WTC11 (cell line): ENCODE measurements around the gene GAD2. TPM values are rescaled to one million over a fixed set of nuclear protein-coding genes. Genes with fewer than 3 reads are reported as not detected.

Experiments used
- ATAC-seq: fragments of 200-7000 bp; cut with Tn5 transposase; 2 replicates; pipeline ENCODE4 v1.10.0; 2021; ENCODE audit warnings: mild to moderate bottlenecking, moderate library complexity
- CTCF ChIA-PET: fragments of 300-600 bp; sonication (Branson Sonifier 250); formaldehyde crosslinking; loops from one replicate; lab custom pipeline; 2021; ENCODE audit warnings: antibody characterized with exemption; lab: Charles Lee
- POLR2A ChIA-PET: fragments of 350-600 bp; sonication (Branson Sonifier 250); formaldehyde crosslinking; loops from one replicate; lab custom pipeline; 2021; ENCODE audit warnings: antibody characterized with exemption; lab: Charles Lee
- DNase-seq: peaks from one replicate; pipeline ENCODE4 v3.0.0; 2021; ENCODE audit warnings: low spot score
- H3K27ac Mint-ChIP-seq: 2 replicates; pipeline ENCODE4 v1.8.0; 2021; ENCODE audit warnings: mixed read lengths
- H3K27me3 Mint-ChIP-seq: 2 replicates; pipeline ENCODE4 v1.8.0; 2021; ENCODE audit warnings: low read depth, mild to moderate bottlenecking, moderate library complexity, mixed read lengths
- H3K36me3 Mint-ChIP-seq: 2 replicates; pipeline ENCODE4 v1.8.0; 2021; ENCODE audit warnings: mixed read lengths
- H3K4me1 Mint-ChIP-seq: 2 replicates; pipeline ENCODE4 v1.8.0; 2022; ENCODE audit warnings: mixed read lengths
- H3K4me3 Mint-ChIP-seq: 2 replicates; pipeline ENCODE4 v1.8.0; 2021; ENCODE audit warnings: mild to moderate bottlenecking, moderate library complexity, mixed read lengths
- H3K9me3 Mint-ChIP-seq: 2 replicates; pipeline ENCODE4 v1.8.0; 2021; ENCODE audit warnings: mixed read lengths
- ATF6 ChIP-seq: sonication (generic); formaldehyde crosslinking; IDR thresholded peaks from 2 replicates; pipeline ENCODE4 v1.8.1; 2023; ENCODE audit warnings: mild to moderate bottlenecking, missing genetic modification reagents
- GRHL2 ChIP-seq: fragments of 250-450 bp; sonication (Bioruptor Pico); IDR thresholded peaks from 2 replicates; pipeline ENCODE4 v1.8.0; 2022; ENCODE audit warnings: mild to moderate bottlenecking, moderate library complexity; ENCODE audit not compliant: insufficient replicate concordance, severe bottlenecking
- IRF1 ChIP-seq: sonication (generic); formaldehyde crosslinking; IDR thresholded peaks from 2 replicates; pipeline ENCODE4 v1.8.0; 2023; ENCODE audit warnings: missing genetic modification reagents
- JAZF1 ChIP-seq: fragments of 250-450 bp; sonication (Bioruptor Pico); IDR thresholded peaks from 2 replicates; pipeline ENCODE4 v1.9.0; 2021; ENCODE audit warnings: moderate library complexity, mild to moderate bottlenecking, inconsistent platforms
- OVOL2 ChIP-seq: fragments of 250-450 bp; sonication (Bioruptor Pico); IDR thresholded peaks from 2 replicates; pipeline ENCODE4 v1.9.0; 2021; ENCODE audit warnings: mild to moderate bottlenecking, borderline replicate concordance
- PREB ChIP-seq: sonication (generic); formaldehyde crosslinking; IDR thresholded peaks from 2 replicates; pipeline ENCODE4 v1.8.1; 2022; ENCODE audit warnings: mild to moderate bottlenecking, missing genetic modification reagents, moderate library complexity, borderline replicate concordance
- PRRX2 ChIP-seq: fragments of 250-450 bp; sonication (Bioruptor Pico); IDR thresholded peaks from 2 replicates; pipeline ENCODE4 v1.8.0; 2021; ENCODE audit warnings: mild to moderate bottlenecking
- STAT6 ChIP-seq: sonication (generic); formaldehyde crosslinking; conservative IDR thresholded peaks from 2 replicates; pipeline ENCODE4 v1.8.1; 2023; ENCODE audit warnings: mild to moderate bottlenecking, low read depth, missing genetic modification reagents, moderate library complexity
- TEAD1 ChIP-seq: sonication (generic); formaldehyde crosslinking; IDR thresholded peaks from 2 replicates; pipeline ENCODE4 v1.8.0; 2022; ENCODE audit warnings: mild to moderate bottlenecking, missing genetic modification reagents
- USF1 ChIP-seq: sonication (generic); formaldehyde crosslinking; IDR thresholded peaks from 2 replicates; pipeline ENCODE4 v1.8.0; 2022; ENCODE audit warnings: mild to moderate bottlenecking, missing genetic modification reagents
- ZNF121 ChIP-seq: sonication (generic); formaldehyde crosslinking; IDR thresholded peaks from 2 replicates; pipeline ENCODE4 v1.8.0; 2023; ENCODE audit warnings: missing genetic modification reagents
- ZNF396 ChIP-seq: fragments of 250-450 bp; sonication (Bioruptor Pico); IDR thresholded peaks from 2 replicates; pipeline ENCODE4 v1.8.0; 2021; ENCODE audit warnings: mild to moderate bottlenecking, moderate library complexity, borderline replicate concordance
- ZNF425 ChIP-seq: fragments of 250-450 bp; sonication (Bioruptor Pico); conservative IDR thresholded peaks from 2 replicates; pipeline ENCODE4 v1.9.0; 2021; ENCODE audit warnings: mild to moderate bottlenecking
- ZNF512 ChIP-seq: sonication (generic); formaldehyde crosslinking; IDR thresholded peaks from 2 replicates; pipeline ENCODE4 v1.8.1; 2022; ENCODE audit warnings: missing genetic modification reagents, borderline replicate concordance
- total RNA-seq: library from RNA; stranded (reverse); gene quantifications from 3 replicates; pipeline ENCODE4 v1.2.3, GENCODE V29; 2021

The GAD2 gene
- total RNA-seq, 1 experiment from 2014 or later, result 1.7 TPM

- TF ChIP-seq ZNF512, result no peak
- TF ChIP-seq ATF6 (CRISPR knock-in tag), result no peak
- no peak for TF ChIP-seq ZNF121 (CRISPR knock-in tag)
These were observed 106.6 kb downstream of the GAD2 start (continued) for GRCh38 chr10:26323219-26323618.

- ChIA-PET CTCF (no interaction called here), POLR2A (no interaction called here)
- DNase-seq (no peak), ATAC-seq (no peak)
- peaks cover 3% of the 10 kb centered on the region; the same call in 1 of the 2 replicates for H3K9me3 Mint-ChIP-seq
- H3K27ac Mint-ChIP-seq, result no peak overlapping the region
- TF ChIP-seq STAT6 (no peak), ATF6 (CRISPR knock-in tag) (no peak), JAZF1 (CRISPR knock-in tag) (no peak), GRHL2 (CRISPR knock-in tag) (no peak), USF1 (no peak), PRRX2 (CRISPR knock-in tag) (no peak), OVOL2 (CRISPR knock-in tag) (no peak), ZNF512 (no peak), TEAD1 (no peak), IRF1 (CRISPR knock-in tag) (no peak), ZNF425 (no peak), PREB (CRISPR knock-in tag) (no peak), ZNF396 (CRISPR knock-in tag) (no peak)
- no peaks in the 10 kb centered on the region for H3K27me3 Mint-ChIP-seq
- H3K4me3 Mint-ChIP-seq, result no peak overlapping the region
- no peaks in the 10 kb centered on the region for H3K36me3 Mint-ChIP-seq
- no peaks in the 10 kb centered on the region for H3K4me1 Mint-ChIP-seq
These were observed 110.3 kb downstream of the GAD2 start for GRCh38 chr10:26326851-26327250.
